Activated naive CD8-positive, alpha-beta T cell treated with anti-CD3 and anti-CD28 coated beads, Interleukin-2, amount 50 U/mL, for 16 hours (primary cell): ENCODE results near the gene RORB.

Source experiments
- DNase-seq: peaks from one replicate; pipeline ENCODE4 v3.0.0-alpha.2; 2020; ENCODE audit warnings: low read depth, low spot score

The RORB gene

DNA sequence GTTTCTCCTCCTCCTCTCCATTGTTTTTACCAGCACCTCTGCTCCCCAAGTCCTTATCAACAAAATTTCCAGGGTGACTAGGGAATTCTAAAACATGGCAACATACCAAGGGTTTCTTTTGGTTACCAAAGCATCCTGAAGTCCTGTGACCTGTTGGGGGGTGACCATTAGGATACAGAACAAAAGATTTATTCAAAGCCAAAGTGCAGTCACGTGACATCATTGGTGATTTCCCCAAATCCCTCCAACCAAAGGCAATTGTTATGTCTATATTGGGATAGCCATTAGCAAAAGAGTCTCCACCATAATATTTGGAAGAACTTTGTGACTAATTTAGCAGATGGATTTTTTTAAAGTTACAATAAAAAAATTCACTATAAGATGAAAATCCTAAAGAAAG, 222.2 kb downstream of the RORB start:
- no peak for DNase-seq

DNA sequence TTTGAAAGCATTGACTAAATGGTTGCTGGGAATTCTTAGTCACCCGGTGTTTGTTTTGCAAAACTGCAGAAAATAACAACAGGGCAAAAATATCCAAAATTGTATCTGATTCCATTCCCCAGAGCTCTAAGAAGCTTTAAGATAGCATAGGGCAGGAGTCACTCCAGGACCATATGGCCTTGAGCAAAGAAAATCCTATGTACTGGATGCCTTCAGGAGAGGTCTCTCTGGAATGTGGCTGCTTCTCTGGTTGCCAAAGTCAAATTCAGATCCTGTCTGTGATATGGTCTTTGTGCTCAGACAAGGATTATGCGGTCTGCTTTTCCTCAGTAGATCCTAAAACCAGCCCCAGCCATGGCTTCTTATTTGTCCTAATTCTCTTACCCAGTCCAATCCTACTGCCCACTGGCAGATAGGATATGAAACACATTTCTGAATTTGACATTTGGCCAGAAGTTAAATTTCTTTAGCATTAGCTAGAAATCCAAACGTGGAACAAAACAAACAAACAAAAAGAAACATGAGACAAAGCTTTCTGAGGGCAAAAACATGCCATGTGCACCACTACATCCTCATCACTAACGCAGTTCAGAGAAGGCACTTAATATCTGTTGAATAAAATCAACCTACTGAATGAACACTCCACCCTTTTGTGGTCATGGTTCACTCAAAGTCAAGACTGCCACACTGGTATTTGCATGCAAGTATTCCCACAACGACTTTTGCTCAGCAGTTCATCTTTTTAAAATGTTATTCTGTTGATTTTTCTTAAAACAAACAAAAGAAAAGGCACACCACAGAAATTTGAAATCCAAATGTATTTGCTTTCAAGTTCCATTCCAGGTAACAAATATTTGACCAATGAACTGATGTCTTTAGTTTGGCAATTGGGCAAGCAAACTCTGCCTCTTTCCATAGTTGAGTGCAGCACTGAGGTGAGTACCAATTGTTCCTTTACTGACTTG, 224.8 kb downstream of the RORB start:
- no peak for DNase-seq

DNA sequence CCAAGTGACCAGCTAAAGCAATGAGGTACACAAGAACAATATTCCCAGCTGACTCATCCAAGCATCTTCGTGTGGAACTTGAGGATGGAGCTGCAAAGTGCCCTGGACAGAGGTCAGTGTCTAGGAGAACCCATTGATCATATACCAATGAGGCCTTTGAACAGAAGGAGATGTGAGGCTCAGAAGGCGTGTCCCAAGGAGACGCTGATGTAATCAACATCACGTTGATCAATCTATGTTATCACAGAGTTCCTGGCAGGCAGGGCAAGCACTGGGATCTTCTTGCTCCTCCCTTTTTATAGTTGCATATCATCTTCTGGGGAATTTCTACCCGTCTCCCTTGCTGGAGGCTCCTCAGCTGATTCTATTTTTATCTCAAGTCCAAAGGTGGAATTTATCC, 227.2 kb downstream of the RORB start:
- DNase-seq = no peak

DNA sequence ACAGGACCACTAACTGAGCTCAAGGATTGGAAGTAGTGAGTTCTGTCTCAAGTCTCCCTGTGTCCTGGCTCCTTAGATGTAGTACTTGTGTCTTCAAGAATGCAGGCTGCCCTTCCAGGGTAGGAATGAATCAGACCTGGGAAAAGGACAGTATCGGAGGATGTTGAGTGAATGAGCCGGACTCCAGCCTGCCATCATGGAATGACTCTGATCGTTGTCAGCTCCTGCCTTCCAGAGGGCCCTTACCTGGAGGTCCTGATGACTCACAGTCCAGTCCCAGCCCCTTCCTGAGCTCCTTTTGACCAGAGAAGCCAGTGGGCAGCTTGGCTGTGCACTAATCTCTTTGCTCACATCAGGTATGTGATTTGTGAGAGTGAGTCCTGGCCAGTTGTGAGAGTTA, 229.4 kb downstream of the RORB start:
- DNase-seq = no peak

DNA sequence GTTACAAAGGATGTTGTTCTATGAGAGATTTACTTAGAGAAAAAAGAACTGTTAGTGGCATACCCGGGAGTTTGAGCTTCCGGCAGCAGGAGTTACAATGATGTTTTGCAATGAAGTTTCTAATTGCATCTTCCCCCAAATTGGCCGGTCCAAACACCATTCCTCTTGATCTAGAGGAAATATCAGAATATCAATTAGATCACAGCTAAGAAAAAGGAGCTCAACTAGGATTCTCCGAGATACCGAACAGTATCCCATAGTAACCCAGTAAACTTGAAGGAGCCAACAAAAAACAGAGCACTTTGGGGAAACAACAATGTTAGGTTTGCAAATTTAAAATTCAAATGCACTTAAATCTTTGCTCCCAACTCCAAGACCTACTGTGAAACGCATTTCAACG, 231.0 kb downstream of the RORB start:
- no peak for DNase-seq

DNA sequence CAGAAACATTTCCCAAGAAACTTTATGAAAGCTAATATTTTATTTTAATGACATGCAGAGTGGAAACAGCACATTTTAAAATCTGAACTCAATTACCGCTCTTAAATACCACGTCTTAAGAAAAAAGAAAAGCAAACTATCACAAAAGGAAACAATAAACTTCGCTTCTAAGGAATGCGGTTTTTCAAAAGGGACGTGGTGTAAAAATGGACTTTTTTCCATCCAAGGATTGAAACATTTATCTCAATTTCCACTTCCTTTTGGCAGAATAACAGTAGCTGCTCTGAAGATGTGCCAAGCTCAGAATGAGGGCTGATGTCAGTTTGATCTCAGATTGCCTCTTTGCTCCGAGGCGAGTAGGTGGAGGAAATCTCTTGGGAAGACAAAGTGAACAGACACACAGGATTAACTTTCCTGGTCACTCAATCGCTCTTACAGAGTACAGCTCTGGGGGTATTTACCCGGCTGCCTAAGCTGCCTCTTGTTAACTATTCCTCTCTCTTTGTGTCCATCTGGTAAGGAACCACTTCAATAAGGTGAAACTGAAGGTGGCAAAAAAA, 232.1 kb downstream of the RORB start:
- DNase-seq = no peak

DNA sequence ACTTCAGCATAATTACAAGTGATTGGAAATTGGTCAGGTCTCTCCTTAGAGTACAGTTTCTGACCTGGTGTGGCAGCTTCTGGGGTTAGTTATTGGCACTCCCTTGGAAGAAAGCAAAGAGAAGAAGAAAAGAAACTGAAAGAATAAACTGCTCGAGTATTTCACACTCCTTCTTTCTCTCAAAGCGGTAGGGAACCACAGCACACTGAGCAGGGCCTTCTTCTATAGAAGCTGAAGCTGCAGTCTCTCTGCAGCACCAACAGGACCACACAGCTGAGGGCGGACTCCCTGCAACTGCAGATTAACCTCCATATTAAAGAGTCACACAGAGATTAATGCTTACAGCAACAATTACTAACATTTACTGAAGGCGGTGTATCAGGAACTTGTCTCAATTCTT, 238.6 kb downstream of the RORB start:
- no peak for DNase-seq

DNA sequence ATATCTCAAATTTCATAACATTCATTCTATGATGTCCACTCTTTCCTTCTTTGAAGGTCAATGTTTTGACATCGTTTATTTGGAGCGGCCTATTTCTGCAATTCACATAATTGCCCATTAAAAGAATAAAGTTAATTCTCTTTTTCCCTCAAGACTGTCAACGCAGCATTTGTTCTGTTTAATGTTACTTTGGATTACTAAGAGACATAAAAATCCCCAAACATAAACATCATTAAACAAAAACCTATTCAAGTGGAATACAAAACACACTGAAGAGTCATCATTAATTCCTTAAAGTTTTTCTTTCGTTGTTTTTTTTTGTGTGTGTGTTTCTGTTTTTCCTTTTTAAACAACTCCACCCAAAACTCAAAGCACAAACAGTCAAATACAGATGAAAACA, 239.5 kb downstream of the RORB start:
- DNase-seq = no peak

DNA sequence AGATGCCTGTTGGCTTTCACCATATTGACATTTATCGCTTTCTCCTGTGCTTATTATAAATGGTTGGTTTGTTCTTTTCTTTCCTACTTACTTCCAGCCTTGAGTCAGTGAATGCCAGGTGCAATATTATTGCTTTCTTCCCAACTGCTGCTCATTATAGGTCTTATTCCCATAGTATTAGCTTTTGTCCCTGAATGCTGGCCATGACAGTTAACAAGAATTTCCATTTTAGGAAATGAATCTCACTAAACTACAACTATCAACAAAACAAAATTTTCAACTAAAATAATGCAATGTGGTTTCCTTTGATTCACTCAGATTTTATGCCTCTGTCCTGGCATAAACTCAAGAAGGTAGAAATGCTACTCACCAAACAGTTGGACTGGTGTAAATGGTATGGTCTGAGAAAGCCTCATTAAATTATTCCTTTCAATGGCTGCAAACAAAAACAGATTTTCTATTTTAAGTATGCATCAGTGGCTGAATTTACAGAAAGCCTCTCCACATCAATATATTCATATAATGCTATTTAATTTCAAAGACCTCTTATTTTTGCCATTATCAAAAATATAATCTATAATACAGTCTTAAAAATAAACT, 245.2 kb downstream of the RORB start:
- DNase-seq = no peak
